A204.1 (cell line): ENCODE data around the gene STPG3.

Source experiments
- FAIRE-seq: peaks from 2 replicates; lab custom pipeline; 2012; peaks lifted over from hg19 to GRCh38; lab: Jason Lieb, UNC

STPG3 gene

DNA sequence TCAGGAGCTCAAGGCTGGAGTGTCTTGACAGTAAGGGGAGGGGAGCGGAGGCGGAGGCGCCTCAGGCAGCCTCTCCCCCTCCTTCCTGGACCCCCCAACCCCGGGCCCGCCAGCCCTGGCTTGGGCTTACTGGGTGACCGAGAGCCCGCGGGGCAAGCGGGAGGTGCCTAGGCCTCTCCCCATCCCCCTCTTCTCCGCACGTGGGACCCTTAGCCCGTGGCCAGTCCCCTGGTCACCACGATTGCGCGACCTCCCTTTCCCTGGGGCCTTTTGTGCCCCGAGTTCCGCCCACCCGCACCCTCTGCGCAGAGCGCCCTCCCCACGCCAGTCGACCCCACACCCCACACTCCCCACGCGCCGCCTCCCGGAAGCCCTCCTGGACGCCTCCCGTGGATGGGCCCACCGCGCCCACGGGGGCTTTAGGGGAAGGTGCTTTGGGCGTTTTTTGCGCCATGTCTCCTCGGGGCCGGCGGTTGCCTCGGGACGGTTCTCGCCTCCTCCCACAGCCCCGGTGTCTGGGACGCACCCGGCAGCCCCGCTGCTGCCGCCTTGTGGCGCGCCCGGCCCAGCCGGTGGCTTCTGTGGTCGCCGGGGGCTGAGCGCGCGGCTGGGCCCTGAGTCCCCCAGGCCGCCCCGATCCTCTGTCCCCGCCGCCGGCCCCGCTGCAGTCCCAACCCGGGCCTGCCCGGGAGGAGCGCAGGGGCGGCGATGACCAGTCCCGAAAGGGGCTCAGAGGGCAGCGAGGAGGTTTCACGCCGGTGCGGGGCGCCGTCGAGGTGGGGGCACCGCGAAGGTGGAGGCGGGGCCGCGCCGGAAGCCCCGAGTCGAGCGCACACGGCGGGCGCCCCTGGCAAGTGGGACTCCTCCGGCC is 29.6 kb downstream of the STPG3 start:
- no peak for FAIRE-seq

DNA sequence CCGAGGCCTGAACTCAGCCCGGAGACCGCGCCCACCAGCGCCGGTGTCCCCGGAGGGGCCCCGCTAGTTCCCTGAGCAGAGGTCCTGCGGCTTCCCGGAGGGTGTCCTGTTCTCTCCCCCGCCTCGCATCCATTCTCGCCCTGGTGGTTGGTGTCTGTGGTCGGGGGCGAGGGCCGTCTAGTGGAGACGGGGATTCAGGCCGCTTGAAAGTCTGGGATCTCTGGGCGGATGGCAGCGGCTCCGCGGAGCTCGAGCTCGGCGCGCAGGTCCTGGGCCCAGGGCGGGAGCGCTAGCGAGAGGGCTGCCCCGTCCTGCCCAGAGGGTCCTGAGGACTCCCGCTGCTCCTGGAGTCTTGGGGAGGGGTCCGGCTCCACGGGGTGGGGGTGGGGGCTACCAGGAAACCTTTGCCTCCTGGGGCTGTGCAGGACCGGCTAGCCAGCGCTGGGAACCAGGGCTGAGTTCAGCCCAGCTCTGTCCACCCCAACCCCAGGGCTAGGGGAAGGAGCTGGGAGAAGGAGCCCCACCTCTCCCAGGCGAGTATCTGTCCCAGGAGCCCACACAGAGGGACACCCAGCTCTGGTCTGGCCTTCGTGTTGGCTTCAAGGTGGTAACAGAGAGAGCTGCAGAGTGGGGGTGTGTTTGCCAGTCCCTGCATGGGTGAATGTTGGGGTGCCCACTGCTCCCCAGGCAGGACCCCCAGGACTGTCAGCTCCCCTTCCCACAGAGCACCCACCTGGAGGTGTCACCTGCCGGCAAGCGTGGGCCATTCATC is 30.4 kb downstream of the STPG3 start:
- FAIRE-seq = no peak

DNA sequence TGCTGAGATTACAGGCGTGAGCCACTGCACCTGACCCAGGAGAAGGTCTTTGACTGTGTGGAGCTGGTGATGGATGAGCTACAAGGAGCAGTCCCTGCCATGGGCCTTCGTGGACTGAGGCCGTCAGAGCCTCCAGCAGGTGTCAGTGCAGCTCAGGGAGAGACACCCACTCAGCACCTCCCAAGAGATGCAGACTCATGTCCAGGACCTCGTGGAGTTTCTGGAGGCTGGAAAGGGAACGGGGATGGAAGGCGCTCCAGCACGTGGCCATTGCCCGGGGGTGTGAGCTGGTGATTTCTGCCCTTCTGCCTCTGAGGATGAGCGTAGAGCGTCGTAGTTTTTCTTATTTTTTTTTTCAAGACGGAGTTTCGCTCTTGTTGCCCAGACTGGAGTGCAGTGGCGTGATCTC is 35.9 kb downstream of the STPG3 start:
- FAIRE-seq = no peak

DNA sequence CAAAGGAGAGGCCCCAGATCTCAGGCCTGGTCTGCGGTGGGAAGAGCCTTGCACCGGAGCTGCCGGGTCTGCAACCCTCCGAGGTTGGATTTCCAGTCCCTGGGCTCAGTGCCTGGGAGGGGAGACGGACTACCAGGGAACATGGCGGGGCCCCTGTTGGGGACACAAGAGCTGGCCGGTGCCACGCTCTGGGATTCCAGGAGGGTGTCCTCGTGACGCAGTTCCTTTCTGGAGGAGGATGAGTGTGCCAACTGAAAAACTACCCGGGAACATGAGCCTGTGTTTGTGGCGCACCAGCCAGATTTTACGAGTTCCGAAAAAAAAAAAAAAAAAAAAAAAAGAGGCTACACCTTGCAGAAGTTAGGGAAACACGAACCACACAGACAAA is 42.0 kb downstream of the STPG3 start:
- no peak for FAIRE-seq

DNA sequence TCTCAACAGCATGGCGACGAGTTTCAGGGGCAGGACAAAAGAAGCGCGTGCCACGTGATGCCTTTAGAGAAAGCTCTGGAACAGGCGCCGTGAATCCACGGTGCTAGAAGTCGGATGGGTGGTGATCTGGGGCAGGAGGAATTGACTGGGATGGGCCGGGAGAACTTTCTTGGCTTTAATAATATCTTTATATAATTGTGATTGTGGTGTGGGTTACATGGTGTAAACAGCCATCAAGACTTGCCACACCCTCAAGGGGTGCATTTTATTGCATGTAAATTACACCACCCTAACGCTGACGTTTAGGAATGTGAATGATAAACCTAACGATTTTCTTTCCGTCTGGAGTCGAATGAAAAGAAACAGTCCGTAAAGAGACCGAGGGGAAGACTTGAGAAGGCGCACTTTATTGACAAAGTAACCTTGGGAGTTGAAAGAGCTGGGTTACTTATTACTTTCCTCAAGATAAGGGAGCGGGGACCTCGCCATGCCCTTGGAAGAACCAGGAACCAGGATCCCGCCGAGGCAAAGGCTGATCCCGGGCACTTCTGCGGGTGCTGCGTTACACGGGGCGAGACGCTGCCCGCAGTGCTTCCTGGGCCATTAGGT is 42.5 kb downstream of the STPG3 start:
- FAIRE-seq = no peak

DNA sequence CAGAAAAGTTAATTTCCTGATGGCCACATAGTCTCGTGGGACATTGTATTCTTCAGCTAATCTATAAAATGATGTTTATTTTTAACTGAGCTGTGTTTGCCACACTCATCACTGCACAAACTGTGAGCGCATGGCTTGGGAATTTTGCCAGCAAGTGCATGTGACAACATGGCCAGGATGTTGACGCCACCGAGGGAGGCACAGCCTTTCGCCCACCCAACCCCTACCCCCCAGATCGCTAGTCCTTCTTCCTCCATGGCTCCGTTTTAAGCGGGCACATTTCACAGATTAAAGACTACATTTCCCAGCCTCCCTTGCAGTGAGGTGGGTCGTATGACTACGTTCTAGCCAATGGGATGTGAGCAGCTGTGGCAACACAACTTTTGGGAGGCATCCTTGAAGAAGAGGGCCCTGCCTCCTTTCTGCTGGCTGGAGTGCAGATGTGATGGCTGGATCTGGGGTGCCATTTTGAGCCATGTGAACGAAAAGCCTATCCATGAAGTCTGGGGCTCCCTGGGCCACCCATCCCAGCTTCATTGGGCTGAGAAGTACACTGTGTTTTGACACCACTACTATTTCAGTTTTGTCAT is 43.1 kb downstream of the STPG3 start:
- no peak for FAIRE-seq

DNA sequence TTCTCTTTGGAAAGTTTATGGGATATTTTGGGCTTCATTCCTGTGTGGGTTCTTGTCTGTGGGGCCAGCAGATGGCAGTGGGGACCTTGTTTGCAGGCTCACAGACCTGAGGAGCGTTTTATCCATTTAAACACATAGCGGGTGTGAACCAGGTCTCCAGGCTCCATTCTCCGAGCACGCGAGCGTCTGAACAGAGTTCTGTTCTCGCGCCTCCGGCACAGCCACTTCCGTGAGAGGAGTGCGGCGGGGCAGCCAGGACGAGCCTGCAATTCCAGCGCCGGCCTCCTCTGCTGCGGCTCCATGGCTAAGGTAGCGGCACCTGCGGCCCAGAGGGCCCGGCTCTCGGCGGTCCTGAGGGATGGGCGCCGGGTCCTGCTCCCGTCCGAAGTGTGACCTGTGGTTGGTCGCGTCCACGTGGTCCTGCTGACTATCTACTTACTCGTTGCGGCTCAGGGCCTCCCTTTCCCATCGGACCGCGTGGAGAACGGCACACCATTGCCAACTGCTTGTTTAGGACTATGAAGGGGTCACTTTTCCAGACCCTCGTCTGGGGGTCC is 43.7 kb downstream of the STPG3 start:
- FAIRE-seq = no peak

DNA sequence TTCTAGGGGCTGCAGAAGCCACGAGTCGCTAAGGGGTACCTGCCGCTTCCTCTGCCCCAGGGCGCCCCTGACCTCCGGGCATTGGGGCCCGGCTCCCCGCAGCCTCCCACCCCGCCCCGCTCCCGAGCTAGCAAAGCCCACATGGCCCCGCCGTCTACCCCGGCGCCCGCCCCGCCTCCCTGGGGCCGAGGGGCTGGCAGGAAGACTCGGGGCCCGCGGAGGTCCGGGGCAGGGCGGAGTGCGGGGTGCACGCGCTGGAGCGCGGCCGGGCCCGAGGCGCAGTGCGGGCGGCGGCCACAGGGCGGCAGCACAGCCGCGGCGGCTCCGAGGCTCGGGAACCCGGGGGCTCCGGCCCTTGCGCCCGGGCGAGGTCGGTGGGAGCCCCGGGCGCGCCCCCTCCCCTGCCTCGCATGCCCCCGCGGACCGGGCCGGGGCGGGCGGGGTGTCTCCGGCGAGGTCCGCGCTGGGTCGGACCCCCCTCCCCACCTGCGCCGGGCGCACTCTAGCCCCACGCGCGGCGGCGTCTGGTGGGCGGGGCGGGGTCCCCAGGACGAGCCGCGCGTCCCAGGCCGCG is 44.2 kb downstream of the STPG3 start:
- FAIRE-seq = no peak

DNA sequence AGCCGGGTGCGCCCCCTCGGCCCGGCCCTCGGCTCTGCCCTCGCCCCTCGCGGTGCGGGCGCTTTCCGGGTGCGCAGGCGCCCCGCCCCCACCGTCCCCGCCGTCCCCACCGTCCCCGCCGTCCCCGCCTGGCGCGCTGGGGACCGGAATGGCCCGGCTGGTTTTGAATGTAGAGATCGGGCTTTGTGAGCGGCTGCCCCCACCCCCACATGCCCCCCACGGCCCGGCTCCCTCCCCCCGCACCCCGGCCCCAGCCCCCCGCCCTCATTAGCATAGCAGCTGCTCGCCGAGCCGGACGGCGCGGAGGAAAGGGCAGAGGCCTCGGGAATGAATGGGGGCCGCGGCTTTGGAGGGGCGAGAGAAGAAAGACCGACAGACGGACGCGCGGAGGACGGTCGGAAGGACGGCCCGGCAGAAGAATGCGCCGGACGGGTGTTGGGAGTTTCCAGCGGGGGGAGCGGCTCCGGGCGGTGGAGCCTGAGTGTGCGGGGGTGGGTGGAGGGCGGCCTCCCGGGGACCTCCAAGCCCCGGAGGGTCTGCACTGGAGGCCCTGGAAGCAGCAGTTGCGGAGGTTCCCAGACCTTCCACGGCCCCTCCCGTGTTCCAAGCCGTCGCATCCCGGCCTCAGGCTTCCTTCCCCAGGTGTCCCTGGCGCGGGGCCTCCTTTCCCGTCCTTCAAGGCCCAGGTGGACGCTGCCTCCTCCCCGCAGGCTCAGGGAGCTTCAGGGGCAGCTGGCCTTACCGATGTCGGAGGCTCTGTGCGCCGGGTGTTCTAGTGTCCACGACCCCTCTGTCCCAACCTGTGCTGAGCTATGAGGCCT is 45.0 kb downstream of the STPG3 start:
- FAIRE-seq = no peak

DNA sequence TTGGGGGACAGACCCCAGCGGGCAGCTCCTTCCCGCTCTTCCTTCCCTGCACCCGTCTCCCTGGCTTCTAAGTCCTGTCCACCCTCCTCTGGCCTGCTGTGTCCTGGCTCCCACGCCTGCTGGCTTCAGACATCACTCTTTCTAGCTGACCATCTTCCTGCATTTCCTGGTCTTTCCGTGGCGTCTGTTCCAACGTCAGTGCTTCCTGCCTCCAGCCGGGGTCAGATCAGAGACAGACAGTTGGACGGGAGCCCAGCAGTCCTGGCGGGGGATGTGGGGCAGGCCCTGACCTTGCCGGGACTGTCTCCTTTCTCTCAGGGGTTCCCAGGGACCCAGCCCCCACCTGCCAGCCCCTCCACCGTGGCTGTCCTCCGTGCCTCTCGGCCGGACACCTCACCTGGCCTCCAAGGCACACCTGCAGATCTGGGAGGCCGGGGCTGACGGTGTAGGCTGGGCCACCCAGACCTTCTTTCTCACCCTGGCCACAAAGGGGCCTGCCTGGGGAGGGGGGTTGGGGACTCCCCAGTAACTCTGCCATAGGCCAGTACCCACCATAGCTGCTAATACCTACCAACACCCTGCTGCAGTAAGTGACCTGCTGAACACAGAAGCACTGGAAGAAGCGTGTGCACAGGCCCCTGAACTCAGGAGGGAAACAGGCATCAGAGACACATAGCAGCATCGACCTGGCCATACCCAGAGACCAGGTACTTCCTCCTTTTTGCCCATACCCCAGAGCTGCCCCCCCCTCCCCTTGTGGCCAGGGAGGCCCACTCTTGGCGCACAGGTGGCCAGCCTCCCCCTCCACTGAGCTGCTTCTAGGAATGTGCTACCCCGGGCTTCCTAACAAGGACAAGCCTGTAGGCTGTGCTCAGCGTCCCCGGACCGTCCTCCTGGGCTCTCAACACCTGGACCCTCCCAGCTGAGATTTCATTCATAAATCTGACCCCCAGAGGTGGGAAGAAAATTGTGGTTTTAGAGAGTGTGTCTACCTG is 45.9 kb downstream of the STPG3 start:
- no peak for FAIRE-seq

DNA sequence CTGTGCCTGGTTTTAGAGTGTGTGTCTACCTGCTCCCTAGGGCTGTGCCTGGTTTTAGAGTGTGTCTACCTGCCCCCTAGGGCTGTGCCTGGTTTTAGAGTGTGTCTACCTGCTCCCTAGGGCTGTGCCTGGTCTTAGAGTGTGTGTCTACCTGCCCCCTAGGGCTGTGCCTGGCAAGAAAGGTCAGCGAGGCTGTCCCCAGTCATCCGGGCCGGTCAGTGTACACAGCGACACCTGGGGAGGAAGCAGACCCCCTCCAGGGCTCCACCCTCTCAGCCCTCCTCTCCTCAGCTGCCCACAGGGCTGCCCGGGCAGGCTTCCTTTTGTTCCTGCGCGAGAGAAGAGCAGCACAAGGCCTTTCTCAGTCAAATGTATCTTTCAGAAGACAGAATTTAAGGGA is 46.9 kb downstream of the STPG3 start:
- FAIRE-seq = no peak

DNA sequence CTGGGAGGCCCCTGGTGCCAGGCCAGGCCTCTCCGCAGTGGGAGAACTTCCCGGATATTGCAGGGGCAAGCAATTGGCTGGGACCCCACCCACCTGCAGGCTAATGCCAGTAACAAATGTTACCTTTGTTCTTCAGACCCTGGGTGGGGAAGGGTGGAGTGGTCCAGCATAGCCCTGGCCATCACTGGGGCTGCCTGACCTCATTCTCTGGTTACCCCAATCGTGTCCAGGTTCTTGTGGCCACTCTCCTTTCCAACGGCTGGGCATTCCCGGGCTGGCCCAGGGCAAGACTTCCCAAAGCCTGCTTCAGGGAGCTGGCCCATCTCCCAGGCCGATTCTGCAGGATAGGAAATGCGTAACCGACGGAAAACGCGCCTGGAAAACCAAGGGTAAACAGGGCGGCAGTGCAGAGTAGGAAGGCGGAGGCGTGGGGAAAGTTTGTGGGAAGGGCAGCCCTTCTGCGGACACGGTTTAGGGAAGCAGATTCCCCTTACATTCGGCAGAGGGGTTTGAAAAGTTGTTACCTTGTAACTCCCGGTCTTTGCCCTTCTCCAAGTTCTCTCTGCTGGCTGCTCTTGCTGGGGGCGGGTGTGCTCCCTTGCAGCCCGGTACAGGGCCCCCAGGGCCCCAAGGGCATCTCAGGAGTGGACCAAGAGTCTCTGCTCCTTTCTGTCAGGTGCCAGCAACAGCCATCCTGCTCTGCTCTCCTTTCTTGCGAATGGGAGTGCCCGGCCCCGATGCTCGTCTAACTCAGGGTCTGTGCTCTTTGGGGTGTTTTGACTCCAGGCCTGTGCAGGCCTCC is 47.5 kb downstream of the STPG3 start:
- no peak for FAIRE-seq

DNA sequence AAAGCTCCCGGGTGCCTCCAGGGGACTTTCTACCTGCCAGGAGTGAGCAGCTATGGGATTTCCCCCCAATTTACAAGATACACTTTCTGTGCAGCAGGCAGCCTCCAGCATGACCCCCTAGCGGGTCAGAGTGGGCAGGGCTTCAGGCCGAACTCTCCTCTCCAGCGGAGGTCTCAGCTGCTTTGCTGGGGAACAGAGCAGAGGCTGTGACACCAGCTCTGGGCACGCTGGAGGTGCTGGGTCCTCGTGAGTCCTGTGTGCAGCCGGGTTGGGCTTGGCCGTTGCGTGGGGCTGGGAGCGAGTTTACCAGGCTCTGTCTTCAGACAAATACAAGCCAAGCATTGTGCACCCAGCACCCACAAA is 48.1 kb downstream of the STPG3 start:
- FAIRE-seq = no peak

DNA sequence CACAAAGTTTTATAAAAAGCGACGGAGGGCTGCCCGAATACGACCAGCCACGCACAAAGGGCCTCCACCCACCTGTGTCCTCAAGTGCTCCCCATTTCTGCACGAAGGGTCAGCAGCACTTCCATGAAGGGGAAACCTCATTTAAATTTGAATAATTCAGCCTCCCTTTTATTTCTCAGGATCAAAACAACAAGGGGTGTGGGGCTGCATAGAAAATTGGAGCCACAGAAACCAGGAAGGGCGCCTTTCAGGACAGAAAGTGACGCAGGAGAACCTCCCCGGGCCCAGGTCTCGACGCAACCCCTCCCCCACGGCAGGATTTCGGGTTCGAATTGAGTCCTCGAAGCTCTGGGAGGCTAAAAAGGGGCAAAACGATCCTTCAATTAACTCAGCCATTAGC is 48.9 kb downstream of the STPG3 start:
- no peak for FAIRE-seq

DNA sequence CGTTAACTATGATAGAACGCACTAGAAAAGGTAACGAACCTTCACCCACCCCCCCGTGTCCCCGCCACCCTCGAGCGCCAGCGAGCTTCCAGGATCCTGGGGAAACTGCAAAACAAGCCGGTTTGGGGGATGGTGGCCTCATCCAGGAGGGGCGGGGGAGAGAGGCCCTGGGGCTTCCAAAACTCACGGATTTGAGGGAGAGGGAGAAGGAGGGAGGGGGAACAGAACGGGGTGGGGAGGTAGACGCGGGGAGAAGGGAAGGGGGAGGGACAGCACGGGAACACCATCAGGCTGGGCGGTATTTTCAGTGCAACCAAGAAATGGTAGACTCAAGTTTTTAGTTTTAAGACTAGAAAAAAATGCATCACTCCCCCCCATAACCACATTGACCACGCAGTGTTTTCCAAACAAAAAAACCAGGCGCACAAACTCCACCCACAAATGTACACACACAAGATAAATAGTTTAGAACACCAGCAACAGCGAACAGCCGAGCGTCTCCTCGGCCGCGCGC is 49.5 kb downstream of the STPG3 start:
- no peak for FAIRE-seq

DNA sequence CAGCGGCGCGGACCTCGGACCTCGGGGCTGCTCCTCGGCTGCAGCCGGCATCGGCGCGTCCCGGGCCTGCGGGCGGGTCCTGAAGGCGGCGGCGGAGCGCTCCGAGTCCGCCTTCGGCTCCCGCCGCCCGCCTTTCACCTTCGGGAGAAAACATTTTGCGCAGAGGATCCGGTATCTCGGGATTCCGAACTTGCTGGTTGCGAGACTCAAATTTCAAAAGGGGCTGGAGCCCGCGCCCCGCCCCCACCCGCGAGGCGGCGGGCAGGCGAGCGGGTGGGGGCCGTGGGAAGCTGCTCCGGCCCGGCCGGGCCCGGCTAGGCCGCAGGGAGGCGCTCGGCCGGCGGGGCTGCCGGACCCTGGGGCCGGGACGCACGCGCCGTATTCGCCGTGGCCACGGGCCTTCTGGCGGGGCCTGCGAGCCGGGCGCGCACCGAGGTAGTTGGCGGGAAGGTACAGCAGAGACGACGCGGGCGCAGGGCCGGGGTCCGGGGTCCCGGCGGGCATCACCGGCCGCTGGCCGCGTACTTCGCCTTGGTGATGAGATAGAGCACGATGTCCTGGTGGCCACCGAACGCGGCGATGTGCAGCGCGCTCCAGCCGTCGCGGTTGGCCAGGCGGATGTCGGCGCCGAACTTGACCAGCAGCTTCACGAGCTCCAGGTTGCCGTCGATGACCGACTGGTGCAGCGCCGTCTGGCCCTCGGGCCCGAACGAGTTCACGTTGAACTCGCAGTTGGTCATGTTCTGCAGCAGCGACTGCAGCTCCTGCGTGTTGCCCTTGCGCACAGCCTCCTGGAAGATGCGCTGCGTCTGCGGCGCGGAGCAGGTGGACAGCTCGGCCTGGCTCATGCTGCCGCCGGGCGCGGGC is 50.2 kb downstream of the STPG3 start:
- no peak for FAIRE-seq

DNA sequence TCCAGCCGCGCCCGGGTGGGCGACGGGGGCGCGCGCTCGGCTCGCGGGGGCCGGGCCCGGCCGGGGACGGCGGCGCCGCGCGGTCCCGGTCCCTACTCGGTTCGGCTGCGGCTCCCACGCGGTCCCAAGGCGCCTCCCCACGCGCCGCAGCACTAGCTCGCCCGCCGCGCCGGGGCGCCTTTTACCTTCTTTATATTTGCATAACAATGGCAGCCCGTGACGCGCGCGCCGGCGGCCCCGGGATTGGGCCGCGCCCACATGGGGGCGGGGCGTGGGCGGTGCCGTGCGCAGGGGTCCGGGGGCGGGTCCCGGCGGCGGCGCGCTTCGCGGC is 51.0 kb downstream of the STPG3 start, which contains the start of gene NRARP:
NRARP (minus strand) TSS at position 154 of the 331 bp plus-strand sequence. CDS start 343 bp downstream, outside the sequence.
- no peak for FAIRE-seq
